ENCODE results near the gene BDP1.
"Not testable (repeated sequence)": the region's sequence is repeated elsewhere in the genome, so short reads cannot be mapped to it uniquely, and the experiment has no call there.

GRCh38 chr5:71415626-71416025, 39.8 kb upstream of the BDP1 start:
- TF ChIP-seq POLR2AphosphoS5 (IDR thresholded peaks at IDR 0.05; ENCODE audit: borderline replicate concordance, low read depth, low read length); EZH2 (IDR thresholded peaks at IDR 0.05); FOXP2 (optimal IDR thresholded peaks at IDR 0.05; ENCODE audit: control extremely low read depth, extremely low read length, insufficient read depth): not testable (repeated sequence)
